GM10248 (cell line): ENCODE results near the gene C10orf120.

ENCODE experiments used
- CTCF ChIA-PET: fragments of 300-600 bp; sonication (Branson Sonifier 250); formaldehyde crosslinking; extraction: SDS; loops from one replicate; lab custom pipeline; 2021; ENCODE audit warnings: antibody characterized with exemption; lab: Yijun Ruan, JAX
- POLR2A ChIA-PET: fragments of 350-650 bp; sonication (Branson Sonifier 250); formaldehyde crosslinking; extraction: SDS; loops from one replicate; lab custom pipeline; 2020; ENCODE audit warnings: antibody characterized with exemption; lab: Yijun Ruan, JAX
- DNase-seq: peaks from one replicate; pipeline ENCODE4 v3.0.0; 2012; ENCODE audit errors: extremely low spot score
- CTCF ChIP-seq: IDR thresholded peaks from 2 replicates; pipeline ENCODE4 v1.5.1; 2012; ENCODE audit warnings: mild to moderate bottlenecking, low read depth; ENCODE audit errors: extremely low read depth, missing control alignments, control extremely low read depth

The C10orf120 gene

GRCh38 chr10:122662231-122662630 lies 37.4 kb downstream of the C10orf120 start:
- TF ChIP-seq CTCF, result no peak
- CTCF ChIA-PET, result interaction anchor here (1.3 to 3.5 kb wide), 2 partner anchors 13 kb away, joined by 3 to 14 read pairs; no protein-coding TSS in a partner anchor
- POLR2A ChIA-PET, result no interaction called here
- no peak for DNase-seq

GRCh38 chr10:122660696-122661095 lies 39.0 kb downstream of the C10orf120 start:
- POLR2A ChIA-PET, result no interaction called here
- no peak for TF ChIP-seq CTCF
- no peak for DNase-seq
- CTCF ChIA-PET, result interaction anchor here (3.8 kb wide), 1 partner anchor 11 kb away, joined by 22 read pairs; no protein-coding TSS in a partner anchor

GRCh38 chr10:122659651-122660050 lies 40.0 kb downstream of the C10orf120 start:
- DNase-seq, result no peak
- ChIA-PET CTCF (interaction anchor here (3.8 kb wide), 1 partner anchor 10 kb away, joined by 22 read pairs; no protein-coding TSS in a partner anchor), POLR2A (no interaction called here)
- no peak for TF ChIP-seq CTCF

GRCh38 chr10:122659126-122659525 lies 40.5 kb downstream of the C10orf120 start:
- no peak for DNase-seq
- ChIA-PET CTCF (interaction anchor here (3.8 kb wide), 1 partner anchor 10 kb away, joined by 22 read pairs; no protein-coding TSS in a partner anchor), POLR2A (no interaction called here)
- no peak for TF ChIP-seq CTCF

GRCh38 chr10:122658356-122659049 lies 41.1 kb downstream of the C10orf120 start:
- TF ChIP-seq CTCF, result no peak
- CTCF ChIA-PET, result interaction anchor here (1.4 to 3.8 kb wide), 2 partner anchors 9 to 15 kb away, joined by 3 to 22 read pairs; no protein-coding TSS in a partner anchor
- POLR2A ChIA-PET, result no interaction called here
- no peak for DNase-seq

GRCh38 chr10:122657729-122658128 lies 41.9 kb downstream of the C10orf120 start:
- CTCF ChIA-PET, result interaction anchor here (1.0 to 3.8 kb wide), 3 partner anchors 8 to 18 kb away, joined by 3 to 22 read pairs (median 3); no protein-coding TSS in a partner anchor

More at GRCh38 chr10:122657729-122658128, 41.9 kb downstream of the C10orf120 start:
- POLR2A ChIA-PET, result no interaction called here
- no peak for DNase-seq
- TF ChIP-seq CTCF, result no peak
